HepG2 (cell line): ENCODE results near the gene KANSL1L. TPM values are rescaled to one million over a fixed set of nuclear protein-coding genes. Genes with fewer than 3 reads are reported as not detected.

ENCODE experiments used
- BCL3 ChIP-seq: sonication (generic); formaldehyde crosslinking; IDR thresholded peaks from 2 replicates; pipeline ENCODE4 v1.5.1; 2020; ENCODE audit warnings: mild to moderate bottlenecking, missing genetic modification reagents, moderate library complexity
- EEA1 ChIP-seq: sonication (generic); formaldehyde crosslinking; IDR thresholded peaks from 2 replicates; pipeline ENCODE4 v1.5.1; 2020; ENCODE audit warnings: mild to moderate bottlenecking, missing genetic modification reagents, borderline replicate concordance
- FLYWCH1 ChIP-seq: sonication (generic); formaldehyde crosslinking; IDR thresholded peaks from 2 replicates; pipeline ENCODE4 v1.8.1; 2023; ENCODE audit warnings: mild to moderate bottlenecking, missing genetic modification reagents
- HOXA3 ChIP-seq: sonication (generic); formaldehyde crosslinking; IDR thresholded peaks from 2 replicates; pipeline ENCODE4 v1.5.0; 2020; ENCODE audit warnings: missing genetic modification reagents
- JUNB ChIP-seq: sonication (generic); formaldehyde crosslinking; IDR thresholded peaks from 2 replicates; pipeline ENCODE4 v1.8.0; 2022; ENCODE audit warnings: missing genetic modification reagents, mild to moderate bottlenecking, borderline replicate concordance
- MAF1 ChIP-seq: sonication (generic); formaldehyde crosslinking; IDR thresholded peaks from 2 replicates; pipeline ENCODE4 v1.5.0; 2020; ENCODE audit warnings: missing genetic modification reagents, borderline replicate concordance
- MEIS1 ChIP-seq: sonication (generic); formaldehyde crosslinking; IDR thresholded peaks from 2 replicates; pipeline ENCODE4 v1.9.0; 2021; ENCODE audit warnings: mild to moderate bottlenecking, missing genetic modification reagents, moderate library complexity, borderline replicate concordance
- NAIF1 ChIP-seq: sonication (generic); formaldehyde crosslinking; IDR thresholded peaks from 2 replicates; pipeline ENCODE4 v1.5.0; 2020; ENCODE audit warnings: mild to moderate bottlenecking, missing genetic modification reagents, borderline replicate concordance
- ONECUT2 ChIP-seq: sonication (generic); formaldehyde crosslinking; IDR thresholded peaks from 2 replicates; pipeline ENCODE4 v1.4.0; 2020; ENCODE audit warnings: missing genetic modification reagents
- PLSCR1 ChIP-seq: sonication (generic); formaldehyde crosslinking; IDR thresholded peaks from 2 replicates; pipeline ENCODE4 v1.5.0; 2020; ENCODE audit warnings: missing genetic modification reagents, mild to moderate bottlenecking, borderline replicate concordance
- PRDM10 ChIP-seq: sonication (generic); formaldehyde crosslinking; IDR thresholded peaks from 2 replicates; pipeline ENCODE4 v1.4.0; 2020; ENCODE audit warnings: low read depth, missing genetic modification reagents
- RELA ChIP-seq: sonication (generic); formaldehyde crosslinking; IDR thresholded peaks from 2 replicates; pipeline ENCODE4 v1.4.0; 2020; ENCODE audit warnings: missing genetic modification reagents
- RFX3 ChIP-seq: IDR thresholded peaks from 2 replicates; pipeline ENCODE4 v1.6.1; 2016; ENCODE audit warnings: missing biosample characterization, missing genetic modification reagents
- ZNF501 ChIP-seq: sonication (generic); formaldehyde crosslinking; IDR thresholded peaks from 2 replicates; pipeline ENCODE4 v1.5.1; 2020; ENCODE audit warnings: mild to moderate bottlenecking, moderate library complexity, missing genetic modification reagents
- ZNF619 ChIP-seq: sonication (generic); formaldehyde crosslinking; IDR thresholded peaks from 2 replicates; pipeline ENCODE4 v1.4.0; 2020; ENCODE audit warnings: mild to moderate bottlenecking, missing genetic modification reagents
- polyA plus RNA-seq, 8 experiments: library from polyadenylated mRNA; depleted of rRNA in 3 of 8; stranded (reverse) in 7 of 8; unstranded in 1 of 8; fragments of >200 nt; fragmentation: Illumina TruSeq in 4 of 8; extraction: Trizol in 4 of 8; gene quantifications; 2 replicates each; pipeline versions ENCODE4 v1.2.1 to v1.2.3, GENCODE V29; 2011 to 2016; ENCODE audit warnings: low read depth in 4 of 8, missing spikeins in 1 of 8, mixed read lengths in 1 of 8; ENCODE audit not compliant: insufficient read depth in 1 of 8
- total RNA-seq, 5 experiments: library from RNA; depleted of rRNA; stranded (reverse); fragments of >200 nt; fragmentation: Illumina TruSeq; extraction: Trizol; gene quantifications; 2 replicates each; pipeline ENCODE4 v1.2.3, GENCODE V29; 2016; ENCODE audit warnings: low read depth in 1 of 5
- TF ChIP-seq, protein P1 (sequence below): sonication (generic); formaldehyde crosslinking; IDR thresholded peaks from 2 replicates; pipeline ENCODE4 v1.4.0; 2020; ENCODE audit warnings: missing genetic modification reagents

KANSL1L gene
- total and polyA plus RNA-seq, 2 of the 13 experiments (the other 11 are each of a cell fraction or from before 2014, with no cell fraction given), result 5.4 to 10.3 TPM

DNA sequence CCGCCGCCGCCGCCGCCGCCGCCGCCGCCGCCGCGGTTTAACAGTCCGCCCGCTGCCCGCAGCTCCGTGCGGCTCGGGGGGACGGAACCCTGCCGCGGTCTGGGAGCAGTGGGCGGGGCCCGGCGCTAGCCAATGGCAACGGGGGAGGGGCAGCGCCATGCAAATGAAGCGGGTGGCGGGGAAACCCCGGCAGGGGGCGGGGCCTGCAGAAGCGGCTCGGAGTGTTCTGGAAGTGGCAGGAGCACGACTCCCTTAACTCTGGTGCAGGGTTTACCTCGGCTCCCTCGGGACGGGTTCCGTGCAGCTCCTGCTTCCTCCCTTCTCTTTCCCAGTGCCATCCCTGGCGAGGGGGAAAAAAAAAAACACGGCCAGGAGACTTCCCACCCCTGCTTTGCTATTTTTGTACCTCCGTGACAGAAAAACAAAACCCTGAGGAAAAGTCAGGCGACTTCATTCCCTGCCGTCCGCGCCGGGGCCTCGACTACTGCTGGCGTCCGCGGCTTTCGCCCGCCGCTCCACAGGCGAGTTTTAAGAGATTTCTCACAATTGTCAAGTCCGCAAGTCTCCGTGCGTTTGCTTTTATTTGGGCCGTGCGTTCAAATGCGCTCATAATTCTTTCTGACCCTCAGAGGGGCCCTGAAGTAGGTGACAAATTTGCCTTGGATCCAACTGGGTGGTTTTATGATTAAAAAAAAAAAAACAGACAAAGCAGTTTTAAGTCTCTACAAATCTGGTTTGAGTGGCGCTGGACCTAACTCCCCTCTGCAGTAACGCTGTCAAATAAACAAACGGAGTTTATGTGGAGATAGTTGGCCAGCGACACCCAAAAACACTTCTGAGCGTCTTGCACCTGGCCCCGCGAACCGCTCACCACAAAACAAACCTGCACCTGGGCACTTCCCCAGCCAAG, at the start of gene KANSL1L (continued):
- TF ChIP-seq RELA (CRISPR knock-in tag) (peak; percentile 89; the same call in 1 of the 2 replicates), ONECUT2 (CRISPR knock-in tag) (0 out of 2 replicates have a peak, but pooled peaks have one; percentile 35), NAIF1 (peak; percentile 87; the same call in 1 of the 2 replicates), PRDM10 (no peak), JUNB (CRISPR knock-in tag) (no peak), RFX3 (no peak), PLSCR1 (CRISPR knock-in tag) (no peak), MEIS1 (0 out of 2 replicates have a peak, but pooled peaks have one; percentile 54), MAF1 (CRISPR knock-in tag) (no peak), BCL3 (peak; percentile 88), FLYWCH1 (no peak), EEA1 (CRISPR knock-in tag) (0 out of 2 replicates have a peak, but pooled peaks have one; percentile 26), HOXA3 (CRISPR knock-in tag) (peak; percentile 71), ZNF619 (CRISPR knock-in tag) (0 out of 2 replicates have a peak, but pooled peaks have one; percentile 54), ZNF501 (CRISPR knock-in tag) (peak; percentile 95)
- TF ChIP-seq, protein P1, sequence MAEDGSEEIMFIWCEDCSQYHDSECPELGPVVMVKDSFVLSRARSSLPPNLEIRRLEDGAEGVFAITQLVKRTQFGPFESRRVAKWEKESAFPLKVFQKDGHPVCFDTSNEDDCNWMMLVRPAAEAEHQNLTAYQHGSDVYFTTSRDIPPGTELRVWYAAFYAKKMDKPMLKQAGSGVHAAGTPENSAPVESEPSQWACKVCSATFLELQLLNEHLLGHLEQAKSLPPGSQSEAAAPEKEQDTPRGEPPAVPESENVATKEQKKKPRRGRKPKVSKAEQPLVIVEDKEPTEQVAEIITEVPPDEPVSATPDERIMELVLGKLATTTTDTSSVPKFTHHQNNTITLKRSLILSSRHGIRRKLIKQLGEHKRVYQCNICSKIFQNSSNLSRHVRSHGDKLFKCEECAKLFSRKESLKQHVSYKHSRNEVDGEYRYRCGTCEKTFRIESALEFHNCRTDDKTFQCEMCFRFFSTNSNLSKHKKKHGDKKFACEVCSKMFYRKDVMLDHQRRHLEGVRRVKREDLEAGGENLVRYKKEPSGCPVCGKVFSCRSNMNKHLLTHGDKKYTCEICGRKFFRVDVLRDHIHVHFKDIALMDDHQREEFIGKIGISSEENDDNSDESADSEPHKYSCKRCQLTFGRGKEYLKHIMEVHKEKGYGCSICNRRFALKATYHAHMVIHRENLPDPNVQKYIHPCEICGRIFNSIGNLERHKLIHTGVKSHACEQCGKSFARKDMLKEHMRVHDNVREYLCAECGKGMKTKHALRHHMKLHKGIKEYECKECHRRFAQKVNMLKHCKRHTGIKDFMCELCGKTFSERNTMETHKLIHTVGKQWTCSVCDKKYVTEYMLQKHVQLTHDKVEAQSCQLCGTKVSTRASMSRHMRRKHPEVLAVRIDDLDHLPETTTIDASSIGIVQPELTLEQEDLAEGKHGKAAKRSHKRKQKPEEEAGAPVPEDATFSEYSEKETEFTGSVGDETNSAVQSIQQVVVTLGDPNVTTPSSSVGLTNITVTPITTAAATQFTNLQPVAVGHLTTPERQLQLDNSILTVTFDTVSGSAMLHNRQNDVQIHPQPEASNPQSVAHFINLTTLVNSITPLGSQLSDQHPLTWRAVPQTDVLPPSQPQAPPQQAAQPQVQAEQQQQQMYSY (CRISPR knock-in tag), result peak; percentile 96
